ENCODE data around the gene OLIG1.

- TF ChIP-seq CTCF (conservative IDR thresholded peaks at IDR 0.05) (no peak), ZFX (IDR thresholded peaks at IDR 0.05) (no peak)
Observed at GRCh38 chr21:33028773-33029384, 41.1 kb upstream of the OLIG1 start.

All from C4-2B (cell line).